Activated CD4-positive, alpha-beta memory T cell treated with anti-CD3 and anti-CD28 coated beads, Interleukin-2, amount 10 ng/mL, durations not matched to agents 7 days and 5 days (primary cell): ENCODE results near the gene XIRP2. TPM values are rescaled to one million over a fixed set of nuclear protein-coding genes. Genes with fewer than 3 reads are reported as not detected.

Experiments used
- CTCF ChIA-PET: fragments of 350-600 bp; sonication (Branson Sonifier 250); formaldehyde crosslinking; loops from one replicate; lab custom pipeline; 2021; ENCODE audit warnings: antibody characterized with exemption, inconsistent platforms; lab: Charles Lee
- POLR2A ChIA-PET: fragments of 350-600 bp; sonication (Branson Sonifier 250); formaldehyde crosslinking; loops from one replicate; lab custom pipeline; 2021; ENCODE audit warnings: antibody characterized with exemption; lab: Charles Lee
- DNase-seq: peaks from one replicate; pipeline ENCODE4 v3.0.0-alpha.2; 2020
- H3K27ac Mint-ChIP-seq: one replicate; pipeline ENCODE4 v1.8.0; 2021; ENCODE audit warnings: mild to moderate bottlenecking, mixed read lengths
- H3K27me3 Mint-ChIP-seq: one replicate; pipeline ENCODE4 v1.8.0; 2021; ENCODE audit warnings: mixed read lengths
- H3K36me3 Mint-ChIP-seq: one replicate; pipeline ENCODE4 v1.8.0; 2021; ENCODE audit warnings: low read depth, mixed read lengths
- H3K4me1 Mint-ChIP-seq: one replicate; pipeline ENCODE4 v1.8.0; 2021; ENCODE audit warnings: mixed read lengths
- H3K4me3 Mint-ChIP-seq: one replicate; pipeline ENCODE4 v1.8.0; 2021; ENCODE audit warnings: mild to moderate bottlenecking, mixed read lengths
- H3K9me3 Mint-ChIP-seq: one replicate; pipeline ENCODE4 v1.8.0; 2021; ENCODE audit warnings: mixed read lengths
- total RNA-seq, 2 experiments: library from RNA; stranded (reverse); gene quantifications; one replicate each; pipeline ENCODE4 v1.2.3, GENCODE V29; 2021

Gene XIRP2
- not detected for total RNA-seq

GRCh38 chr2:166888180-166888579 lies at the start of gene XIRP2:
TSS of gene XIRP2 (plus strand) at chr2:166888480. CDS start at chr2:166903483, 15,003 bp downstream.
- DNase-seq = no peak
- POLR2A ChIA-PET = no interaction called here
- no peaks in the 10 kb centered on the region for H3K4me1 Mint-ChIP-seq
- H3K36me3 Mint-ChIP-seq = no peaks in the 10 kb centered on the region
- CTCF ChIA-PET = no interaction called here
- no peak within 1 kb of the TSS for H3K4me3 Mint-ChIP-seq
- no peaks in the 10 kb centered on the region for H3K27me3 Mint-ChIP-seq
- peaks cover 6% of the 10 kb centered on the region for H3K9me3 Mint-ChIP-seq
- H3K27ac Mint-ChIP-seq = no peak within 1 kb of the TSS

GRCh38 chr2:166841152-166841551 lies 47.1 kb upstream of the XIRP2 start:
- no peak overlapping the region for H3K4me3 Mint-ChIP-seq
- peaks cover under 1% of the 10 kb centered on the region for H3K9me3 Mint-ChIP-seq
- no peaks in the 10 kb centered on the region for H3K4me1 Mint-ChIP-seq
- H3K27me3 Mint-ChIP-seq = no peaks in the 10 kb centered on the region
- H3K27ac Mint-ChIP-seq = no peak overlapping the region
- ChIA-PET CTCF (no interaction called here), POLR2A (no interaction called here)
- no peaks in the 10 kb centered on the region for H3K36me3 Mint-ChIP-seq
- DNase-seq = no peak

- no peaks in the 10 kb centered on the region for H3K27me3 Mint-ChIP-seq
- peaks cover 2% of the 10 kb centered on the region for H3K9me3 Mint-ChIP-seq
- no peaks in the 10 kb centered on the region for H3K4me1 Mint-ChIP-seq
- POLR2A ChIA-PET = no interaction called here
- H3K4me3 Mint-ChIP-seq = no peak overlapping the region
- no peak for DNase-seq
- CTCF ChIA-PET = no interaction called here
- H3K36me3 Mint-ChIP-seq = no peaks in the 10 kb centered on the region
- H3K27ac Mint-ChIP-seq = no peak overlapping the region
Measured at GRCh38 chr2:166841679-166842078, 46.6 kb upstream of the XIRP2 start.

- no peak for DNase-seq
- no peak overlapping the region for H3K4me3 Mint-ChIP-seq
- H3K27me3 Mint-ChIP-seq = no peaks in the 10 kb centered on the region
- no peaks in the 10 kb centered on the region for H3K4me1 Mint-ChIP-seq
- H3K36me3 Mint-ChIP-seq = no peaks in the 10 kb centered on the region
- peaks cover 9% of the 10 kb centered on the region for H3K9me3 Mint-ChIP-seq
- no peak overlapping the region for H3K27ac Mint-ChIP-seq
- ChIA-PET CTCF (no interaction called here), POLR2A (no interaction called here)
Measured at GRCh38 chr2:166844111-166844510, 44.2 kb upstream of the XIRP2 start.

GRCh38 chr2:166862468-166863132 lies 25.7 kb upstream of the XIRP2 start:
- no peaks in the 10 kb centered on the region for H3K27me3 Mint-ChIP-seq

GRCh38 chr2:166867874-166868514 lies 20.3 kb upstream of the XIRP2 start:
- Mint-ChIP-seq H3K27me3 (no peaks in the 10 kb centered on the region), H3K36me3 (no peaks in the 10 kb centered on the region), H3K9me3 (no peaks in the 10 kb centered on the region), H3K27ac (no peak overlapping the region), H3K4me1 (no peaks in the 10 kb centered on the region), H3K4me3 (no peak overlapping the region)
- ChIA-PET POLR2A (no interaction called here), CTCF (no interaction called here)
- no peak for DNase-seq

More at GRCh38 chr2:166862468-166863132, 25.7 kb upstream of the XIRP2 start:
- H3K4me1 Mint-ChIP-seq = no peaks in the 10 kb centered on the region
- H3K4me3 Mint-ChIP-seq = no peak overlapping the region
- H3K27ac Mint-ChIP-seq = no peak overlapping the region
- no peak for DNase-seq
- CTCF ChIA-PET = no interaction called here
- no peaks in the 10 kb centered on the region for H3K36me3 Mint-ChIP-seq
- POLR2A ChIA-PET = no interaction called here
- H3K9me3 Mint-ChIP-seq = no peaks in the 10 kb centered on the region

- Mint-ChIP-seq H3K27ac (no peak overlapping the region), H3K9me3 (no peaks in the 10 kb centered on the region), H3K4me1 (no peaks in the 10 kb centered on the region), H3K27me3 (no peaks in the 10 kb centered on the region), H3K36me3 (no peaks in the 10 kb centered on the region), H3K4me3 (no peak overlapping the region)
- POLR2A ChIA-PET = no interaction called here
- CTCF ChIA-PET = no interaction called here
- no peak for DNase-seq
Measured at GRCh38 chr2:166870346-166870745, 17.9 kb upstream of the XIRP2 start.

GRCh38 chr2:166881177-166881576 lies 7.1 kb upstream of the XIRP2 start:
- no peaks in the 10 kb centered on the region for H3K4me1 Mint-ChIP-seq
- POLR2A ChIA-PET = no interaction called here

GRCh38 chr2:166882851-166883250 lies 5.4 kb upstream of the XIRP2 start:
- Mint-ChIP-seq H3K4me1 (no peaks in the 10 kb centered on the region), H3K27ac (no peak overlapping the region), H3K4me3 (no peak overlapping the region), H3K27me3 (no peaks in the 10 kb centered on the region), H3K9me3 (peaks cover 3% of the 10 kb centered on the region), H3K36me3 (no peaks in the 10 kb centered on the region)
- CTCF ChIA-PET = no interaction called here
- POLR2A ChIA-PET = no interaction called here
- no peak for DNase-seq

More at GRCh38 chr2:166881177-166881576, 7.1 kb upstream of the XIRP2 start:
- no peak overlapping the region for H3K4me3 Mint-ChIP-seq
- DNase-seq = no peak
- H3K36me3 Mint-ChIP-seq = no peaks in the 10 kb centered on the region
- H3K27me3 Mint-ChIP-seq = no peaks in the 10 kb centered on the region
- CTCF ChIA-PET = no interaction called here
- peaks cover 3% of the 10 kb centered on the region for H3K9me3 Mint-ChIP-seq
- no peak overlapping the region for H3K27ac Mint-ChIP-seq

GRCh38 chr2:166891727-166892126 lies 3.4 kb downstream of the XIRP2 start:
- ChIA-PET POLR2A (no interaction called here), CTCF (no interaction called here)
- DNase-seq = no peak
- no peak overlapping the region for H3K27ac Mint-ChIP-seq
- H3K4me1 Mint-ChIP-seq = no peaks in the 10 kb centered on the region
- no peaks in the 10 kb centered on the region for H3K27me3 Mint-ChIP-seq
- no peak overlapping the region for H3K4me3 Mint-ChIP-seq
- peaks cover 6% of the 10 kb centered on the region for H3K9me3 Mint-ChIP-seq
- H3K36me3 Mint-ChIP-seq = no peaks in the 10 kb centered on the region

- no peaks in the 10 kb centered on the region for H3K27me3 Mint-ChIP-seq
- no peaks in the 10 kb centered on the region for H3K4me1 Mint-ChIP-seq
- H3K4me3 Mint-ChIP-seq = no peak overlapping the region
- no peak overlapping the region for H3K27ac Mint-ChIP-seq
- DNase-seq = no peak
- CTCF ChIA-PET = no interaction called here
- peaks cover 6% of the 10 kb centered on the region for H3K9me3 Mint-ChIP-seq
- POLR2A ChIA-PET = no interaction called here
- no peaks in the 10 kb centered on the region for H3K36me3 Mint-ChIP-seq
Measured at GRCh38 chr2:166892397-166892796, 4.1 kb downstream of the XIRP2 start.

GRCh38 chr2:166895243-166895642 lies 7.0 kb downstream of the XIRP2 start:
- Mint-ChIP-seq H3K4me1 (no peaks in the 10 kb centered on the region), H3K27ac (no peak overlapping the region), H3K36me3 (no peaks in the 10 kb centered on the region), H3K4me3 (no peak overlapping the region), H3K27me3 (no peaks in the 10 kb centered on the region), H3K9me3 (peaks cover 3% of the 10 kb centered on the region)
- POLR2A ChIA-PET = no interaction called here
- DNase-seq = no peak
- CTCF ChIA-PET = no interaction called here

GRCh38 chr2:166897666-166898065 lies 9.4 kb downstream of the XIRP2 start:
- no peaks in the 10 kb centered on the region for H3K27me3 Mint-ChIP-seq
- H3K36me3 Mint-ChIP-seq = no peaks in the 10 kb centered on the region
- no peak for DNase-seq
- no peaks in the 10 kb centered on the region for H3K4me1 Mint-ChIP-seq
- CTCF ChIA-PET = no interaction called here
- no peaks in the 10 kb centered on the region for H3K9me3 Mint-ChIP-seq
- no peak overlapping the region for H3K4me3 Mint-ChIP-seq
- POLR2A ChIA-PET = no interaction called here
- no peak overlapping the region for H3K27ac Mint-ChIP-seq

GRCh38 chr2:166899676-166900075 lies 11.4 kb downstream of the XIRP2 start:
- Mint-ChIP-seq H3K27ac (no peak overlapping the region), H3K36me3 (no peaks in the 10 kb centered on the region), H3K4me3 (no peak overlapping the region), H3K9me3 (no peaks in the 10 kb centered on the region), H3K27me3 (no peaks in the 10 kb centered on the region), H3K4me1 (no peaks in the 10 kb centered on the region)
- DNase-seq = no peak
- ChIA-PET CTCF (no interaction called here), POLR2A (no interaction called here)
